Inferior parietal cortex (tissue), 1 donor: ENCODE data around the gene IFTAP.
"Not testable (repeated sequence)": the region's sequence is repeated elsewhere in the genome, so short reads cannot be mapped to it uniquely, and the experiment has no call there.

Source experiments
- DNase-seq: peaks from one replicate; pipeline ENCODE4 v3.0.0-alpha.2; 2016; ENCODE audit errors: extremely low spot score

Gene IFTAP

DNA sequence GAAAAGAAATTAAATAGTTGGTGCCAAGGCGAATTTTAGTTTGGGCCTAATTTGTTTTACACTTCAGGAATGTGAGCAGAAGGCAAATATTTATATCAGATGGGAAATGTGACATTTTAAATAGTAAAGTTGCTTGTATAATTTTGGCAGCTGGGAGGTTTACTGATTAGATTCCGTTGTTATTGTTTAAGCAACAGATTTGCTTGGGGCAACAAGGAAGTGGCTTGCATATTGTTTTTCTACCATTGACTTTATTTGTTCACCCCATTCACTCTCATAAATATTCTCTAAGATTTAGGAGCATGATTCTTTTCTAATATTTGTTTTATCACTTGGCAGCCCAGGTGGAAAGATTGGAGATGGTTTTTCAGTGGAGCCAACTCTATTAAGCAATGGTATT lies 44.3 kb downstream of the IFTAP start:
- DNase-seq: no peak

DNA sequence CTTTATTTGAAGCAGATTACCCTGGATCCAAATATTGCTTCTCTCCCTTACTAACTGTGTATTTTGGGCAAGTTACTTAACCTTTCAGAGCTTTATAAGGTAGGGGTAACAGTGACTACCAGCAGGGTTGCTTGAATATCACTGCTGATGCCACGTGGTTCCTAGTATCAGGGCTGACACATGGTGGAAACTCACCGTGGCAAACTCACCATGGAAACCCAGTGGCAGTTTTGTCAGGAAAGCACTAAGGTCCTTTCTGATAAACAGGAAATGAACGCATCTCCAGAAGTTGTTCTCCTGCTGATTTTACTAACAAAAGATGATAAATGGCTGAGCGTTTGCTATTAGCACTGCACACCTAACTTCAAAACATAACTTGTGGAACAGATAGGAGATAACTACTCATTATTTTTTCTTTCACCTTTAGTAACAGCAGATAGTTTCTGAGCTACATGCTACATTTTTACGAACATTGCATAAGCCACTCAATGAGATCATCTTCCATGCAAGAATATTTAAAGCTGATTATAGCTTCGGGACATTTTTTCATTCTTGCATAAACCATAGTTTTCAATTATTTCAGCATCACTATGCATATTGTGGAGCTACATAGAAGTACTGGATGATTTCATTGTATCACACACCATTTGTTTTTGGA lies 63.4 kb downstream of the IFTAP start:
- peak; percentile 16 for DNase-seq

DNA sequence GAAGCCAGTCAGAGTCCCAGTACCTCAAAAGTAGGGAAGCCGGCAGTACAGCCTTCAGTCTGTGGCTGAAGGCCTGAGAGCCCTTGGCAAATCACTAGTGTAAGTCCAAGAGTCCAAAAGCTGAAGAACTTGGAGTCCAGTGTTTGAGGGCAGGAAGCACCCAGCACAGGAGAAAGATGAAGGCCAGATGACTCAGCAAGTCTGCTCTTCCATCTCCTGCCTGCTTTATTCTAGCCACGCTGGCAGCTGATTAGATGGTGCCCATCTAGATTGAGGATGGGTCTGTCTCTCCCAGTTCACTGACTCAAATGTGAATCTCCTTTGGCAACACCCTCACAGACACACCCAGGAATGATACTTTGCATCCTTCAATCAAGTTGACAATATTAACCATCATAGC lies 67.1 kb downstream of the IFTAP start:
- not testable (repeated sequence) for DNase-seq

DNA sequence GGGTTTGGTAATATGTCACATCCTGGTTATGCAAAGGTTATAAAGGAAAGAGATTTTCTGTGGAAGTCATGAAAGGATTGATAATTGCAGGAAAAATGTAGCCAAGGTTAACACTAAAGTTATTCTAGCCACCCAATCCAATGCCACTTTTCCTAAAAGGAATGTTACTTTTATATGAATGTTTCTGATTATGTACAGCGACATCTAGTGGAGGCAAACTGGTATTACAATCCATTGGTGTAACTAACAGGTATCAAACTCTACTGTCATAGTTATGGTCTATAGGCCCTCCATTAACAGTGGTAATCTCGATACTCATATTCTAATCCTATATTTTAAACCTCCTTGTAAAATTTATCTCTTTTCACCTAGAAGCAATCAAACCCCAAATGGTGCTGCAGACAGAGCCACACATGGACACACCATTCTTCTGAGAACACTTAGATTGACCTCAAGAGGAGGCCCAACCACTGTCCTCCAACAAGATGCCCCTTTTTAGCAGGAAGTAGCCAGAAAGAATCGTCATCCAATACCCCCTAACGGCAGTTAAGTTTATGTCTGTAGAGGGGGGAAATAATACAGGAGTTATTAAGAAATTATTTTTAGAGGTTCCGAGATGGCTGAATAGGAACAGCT lies 78.6 kb downstream of the IFTAP start:
- peak; percentile 72 for DNase-seq

DNA sequence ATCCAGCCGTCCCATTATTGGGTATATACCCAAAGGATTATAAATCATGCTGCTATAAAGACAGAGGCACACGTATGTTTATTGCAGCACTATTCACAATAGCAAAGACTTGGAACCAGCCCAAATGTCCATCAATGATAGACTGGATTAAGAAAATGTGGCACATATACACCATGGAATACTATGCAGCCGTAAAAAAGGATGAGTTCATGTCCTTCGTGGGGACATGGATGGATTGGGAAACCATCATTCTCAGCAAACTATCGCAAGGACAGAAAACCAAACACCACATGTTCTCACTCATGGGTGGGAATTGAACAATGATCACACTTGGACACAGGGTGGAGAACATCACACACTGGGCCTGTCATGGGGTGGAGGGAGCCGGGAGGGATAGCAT lies 85.2 kb downstream of the IFTAP start:
- not testable (repeated sequence) for DNase-seq

DNA sequence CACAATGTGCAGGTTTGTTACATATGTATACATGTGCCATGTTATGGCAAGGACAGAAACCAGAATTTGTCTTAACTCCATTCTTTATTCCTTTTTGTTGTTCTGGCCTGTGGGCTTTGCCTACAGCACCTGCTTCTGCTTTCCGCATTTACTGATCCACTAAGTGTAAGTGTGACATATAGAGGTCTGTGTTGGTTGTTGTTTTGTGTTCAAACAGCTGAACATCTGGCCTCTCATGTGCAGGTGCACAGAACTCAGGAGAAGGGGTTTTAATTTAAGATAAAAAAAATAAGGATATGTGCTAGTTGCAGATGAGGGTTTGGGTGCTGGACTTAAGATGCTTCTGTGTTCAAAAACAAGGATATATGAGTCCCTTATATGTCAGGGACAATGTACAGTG lies 89.5 kb downstream of the IFTAP start:
- DNase-seq: no peak

DNA sequence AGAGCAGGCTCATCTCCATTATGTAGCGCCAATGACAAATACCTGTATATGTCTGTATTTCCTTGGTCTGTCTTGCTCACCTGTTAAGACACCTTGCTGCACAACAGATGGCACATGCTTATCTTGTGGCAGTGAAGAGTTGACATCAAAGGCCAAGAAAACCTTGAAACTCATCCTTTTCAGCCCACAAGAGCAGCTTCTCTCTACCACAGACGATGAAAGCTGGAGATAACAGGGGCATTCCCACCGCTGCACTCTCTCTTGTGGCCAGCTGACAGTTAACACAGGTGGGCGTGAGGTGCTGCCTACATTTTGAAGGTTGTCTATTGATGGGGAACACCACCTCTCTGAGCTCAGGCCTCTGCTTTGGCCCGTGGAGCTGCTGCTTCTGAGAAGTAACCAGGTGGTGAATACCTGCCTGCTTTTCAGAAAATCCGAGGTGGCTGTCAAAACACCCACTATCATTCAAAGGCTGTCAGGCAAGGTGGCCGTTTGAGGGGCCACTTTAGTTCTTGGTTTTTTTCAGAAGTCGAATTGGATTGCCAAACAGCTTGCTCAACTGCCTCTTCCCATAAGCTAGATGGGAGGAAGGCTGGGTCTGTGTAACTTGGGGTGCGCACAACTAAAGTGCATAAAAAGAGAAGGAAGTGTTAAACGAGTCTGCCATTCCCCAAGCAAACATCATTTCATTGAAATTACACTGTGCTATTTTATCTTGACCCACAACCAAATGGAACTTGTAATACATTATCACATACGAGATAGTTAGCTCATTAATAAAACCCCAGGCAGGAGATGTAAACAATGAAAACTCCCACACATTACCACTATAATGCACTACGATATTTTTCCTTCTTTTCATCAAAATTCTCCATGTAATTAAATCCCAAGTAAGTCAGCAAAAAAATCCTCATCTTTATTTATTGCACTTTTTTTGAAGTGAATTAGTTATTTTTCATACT lies 90.8 kb downstream of the IFTAP start:
- no peak for DNase-seq

DNA sequence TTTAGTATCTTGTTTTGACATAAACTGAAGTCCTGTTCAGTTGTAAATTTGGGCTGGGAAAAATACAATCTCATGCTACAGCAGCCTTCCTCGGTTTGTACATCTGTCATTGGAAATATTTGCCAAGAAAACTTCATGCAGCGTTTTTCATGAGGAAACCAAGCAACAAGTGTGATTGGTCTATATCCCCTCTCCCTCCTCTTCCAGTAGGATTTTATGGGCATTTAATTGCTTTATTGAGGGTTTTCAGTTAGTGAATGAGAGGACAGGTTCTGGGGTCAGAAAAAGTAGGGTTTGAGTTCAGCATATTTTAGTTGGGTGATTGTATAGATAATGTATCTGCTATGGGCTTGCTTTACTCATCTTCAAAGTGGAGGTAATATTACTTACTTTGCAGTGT lies 93.8 kb downstream of the IFTAP start:
- DNase-seq: no peak

DNA sequence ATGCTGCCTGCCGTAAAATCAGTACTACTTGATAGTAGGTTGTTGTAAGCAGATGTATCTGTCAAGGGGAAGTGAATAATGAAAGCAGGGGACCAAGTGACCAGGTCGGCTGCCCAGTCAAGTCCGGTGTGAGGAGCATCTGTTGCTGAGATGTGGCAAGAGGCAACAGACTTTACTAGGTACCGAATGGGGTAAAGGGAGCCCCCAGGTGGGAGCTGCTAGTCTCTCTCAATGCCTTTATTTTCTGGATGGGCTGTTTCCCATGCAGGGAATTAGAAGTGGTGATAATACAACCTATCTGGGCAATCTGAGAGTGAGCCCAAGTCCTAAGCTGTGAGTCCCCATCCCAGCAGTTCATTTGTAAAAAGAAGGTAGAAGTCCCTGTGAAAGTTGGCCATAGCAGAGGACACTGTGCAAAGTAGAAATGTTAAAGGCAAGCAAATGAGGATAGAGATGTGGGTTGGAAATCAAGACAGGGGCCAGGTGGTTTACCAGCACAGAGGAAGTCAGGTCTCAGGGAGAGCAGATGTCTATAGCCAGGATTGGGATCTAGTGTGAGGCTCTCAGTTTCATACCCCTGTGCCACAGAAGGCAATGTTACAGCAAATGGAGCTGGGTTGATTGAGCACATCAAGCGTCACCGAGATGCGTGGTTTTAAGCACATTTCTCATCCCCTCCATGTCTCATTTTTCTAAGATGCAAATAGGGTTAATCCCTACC lies 94.4 kb downstream of the IFTAP start:
- no peak for DNase-seq

DNA sequence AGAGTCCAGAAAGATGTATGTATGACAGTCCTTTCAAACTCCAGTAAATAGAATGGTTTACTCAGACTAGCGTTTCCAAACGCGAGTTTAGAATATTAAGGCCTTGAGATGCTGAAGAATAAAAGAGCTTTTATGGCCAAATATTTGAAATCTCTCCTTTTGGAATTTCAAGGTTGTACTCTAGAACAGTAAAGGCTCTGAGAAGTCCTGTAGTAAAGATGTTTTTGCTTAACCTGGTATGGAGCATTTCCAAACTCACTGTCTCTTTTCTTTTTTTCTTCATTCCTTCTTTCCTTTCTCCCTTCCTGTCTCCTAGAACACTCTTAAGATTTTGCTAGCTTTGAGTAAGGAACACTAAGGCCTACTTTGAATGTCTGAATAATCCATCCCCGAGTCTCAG lies 95.1 kb downstream of the IFTAP start:
- DNase-seq: no peak

DNA sequence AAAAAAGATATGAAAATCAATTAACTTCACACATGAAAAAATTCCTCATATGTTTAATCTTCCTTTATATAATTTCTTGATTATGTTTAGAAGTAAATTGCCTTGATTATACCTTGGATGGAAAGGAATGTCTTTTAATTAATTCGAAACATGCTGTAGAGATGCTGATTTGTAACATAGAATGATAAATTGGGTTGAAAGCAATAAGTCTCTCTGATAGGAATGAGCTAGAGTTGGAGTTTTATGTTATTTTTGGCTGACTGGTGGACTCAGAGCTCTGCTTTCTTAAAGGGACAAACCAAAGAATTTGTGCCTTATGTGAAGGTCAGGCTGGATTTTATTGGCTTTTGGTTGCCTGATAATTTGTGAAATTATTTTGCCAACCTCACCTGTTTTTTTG lies 98.4 kb downstream of the IFTAP start:
- DNase-seq: no peak

DNA sequence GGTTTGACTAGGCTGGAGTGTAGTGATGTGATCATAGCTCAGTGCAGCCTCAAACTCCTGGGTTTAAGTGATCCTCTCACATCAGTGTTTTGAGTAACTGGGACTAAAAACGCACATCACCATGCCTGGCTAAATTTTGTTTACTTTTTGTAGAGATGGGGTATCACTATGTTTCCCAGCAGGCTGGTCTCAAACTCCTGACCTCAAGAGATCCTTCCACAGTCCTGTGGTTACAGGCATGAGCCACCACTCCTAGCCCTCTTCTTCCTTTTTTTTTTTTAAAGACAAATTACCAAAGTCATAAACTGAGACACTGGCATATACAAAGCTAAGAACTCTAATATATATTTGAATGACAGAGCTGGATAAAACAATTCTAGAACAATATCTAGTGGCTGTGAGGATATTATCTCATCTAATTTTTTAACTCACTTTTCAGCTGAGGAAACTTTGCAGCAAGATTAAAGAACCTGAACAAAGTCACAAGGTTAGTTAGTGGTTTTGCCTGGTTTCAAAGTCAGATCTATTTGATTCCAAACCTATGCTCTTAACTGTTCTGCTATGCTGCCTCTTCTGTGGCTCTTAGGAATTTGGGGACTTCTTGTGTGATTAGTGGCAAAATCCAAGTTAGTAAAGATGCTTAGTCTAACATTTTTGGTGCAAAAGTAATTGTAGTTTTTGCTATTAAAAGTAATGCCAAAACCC lies 99.0 kb downstream of the IFTAP start:
- DNase-seq: no peak

DNA sequence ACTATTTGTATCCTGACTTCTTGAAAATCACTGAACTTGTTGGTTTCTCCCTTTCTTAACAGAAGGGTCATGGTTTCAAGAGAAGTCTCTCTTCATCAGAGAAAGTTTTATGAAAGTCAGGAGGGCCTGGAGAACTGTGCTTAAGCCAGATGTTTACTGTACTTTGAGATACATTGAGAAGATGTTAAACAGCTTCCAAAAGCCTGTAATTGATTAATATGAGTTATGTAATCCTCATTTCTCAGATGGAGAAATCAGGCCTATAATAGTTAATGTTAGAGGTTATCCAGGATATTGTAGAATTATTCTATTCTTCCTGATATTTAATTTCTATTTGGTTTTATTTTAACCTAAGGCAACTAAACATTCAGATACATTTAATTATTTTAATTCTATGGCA lies 100.8 kb downstream of the IFTAP start:
- no peak for DNase-seq

DNA sequence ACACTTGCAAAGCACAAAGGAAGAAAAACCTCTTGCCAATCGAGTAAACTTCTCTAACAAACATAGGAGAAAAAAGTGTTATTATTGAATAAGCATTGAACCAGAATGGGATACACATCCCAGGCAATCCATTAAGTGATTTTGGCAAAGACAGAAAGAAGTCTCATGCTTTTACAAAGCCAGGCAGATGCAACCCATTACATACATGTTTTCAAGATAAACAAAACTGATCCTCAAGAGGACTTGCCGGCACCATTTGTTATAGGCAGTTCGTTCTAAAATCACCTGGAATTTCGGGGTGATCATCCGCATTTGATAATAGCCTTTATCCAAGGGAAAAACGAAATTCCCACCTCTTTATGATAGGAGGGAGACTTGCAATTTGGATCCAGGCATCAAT lies 101.3 kb downstream of the IFTAP start:
- DNase-seq: no peak

DNA sequence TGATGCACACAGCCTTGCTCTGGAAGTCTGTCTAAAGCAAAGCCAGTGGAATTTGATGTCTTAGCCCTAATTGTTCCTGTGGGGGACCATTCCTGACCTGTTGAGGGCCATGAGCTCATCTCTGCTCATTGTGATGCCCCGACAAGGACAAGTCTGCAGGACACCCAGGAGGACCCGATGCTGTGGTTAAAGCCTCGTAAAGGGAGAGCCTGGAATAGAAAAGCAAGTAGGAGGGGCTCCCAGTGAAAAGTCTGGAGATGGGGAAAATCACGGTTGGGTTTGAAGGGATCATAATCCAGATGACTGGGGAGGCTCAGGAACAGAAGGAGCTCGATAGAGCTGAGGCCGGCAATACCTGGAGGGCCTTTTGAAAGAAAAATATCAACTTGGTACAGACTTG lies 102.2 kb downstream of the IFTAP start:
- no peak for DNase-seq

DNA sequence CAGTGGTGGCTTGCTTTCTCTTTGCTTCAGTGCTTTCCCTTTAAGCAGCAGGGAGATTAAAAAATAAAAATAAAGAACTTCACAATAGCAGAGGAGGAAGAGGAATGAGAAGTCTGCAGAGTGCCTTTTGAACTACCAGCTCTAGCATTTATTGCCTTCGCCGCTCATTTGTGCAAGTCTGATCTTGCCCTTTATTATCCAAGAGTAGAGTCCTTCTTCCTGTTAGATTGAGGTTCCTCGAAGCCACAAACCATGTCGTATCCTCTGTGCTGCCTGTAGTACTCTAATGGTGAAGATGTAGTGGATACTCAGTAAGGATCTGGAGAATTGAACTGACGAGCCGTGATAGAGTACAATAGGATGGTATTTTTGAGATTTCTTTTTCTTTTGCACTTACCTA lies 105.0 kb downstream of the IFTAP start:
- no peak for DNase-seq

DNA sequence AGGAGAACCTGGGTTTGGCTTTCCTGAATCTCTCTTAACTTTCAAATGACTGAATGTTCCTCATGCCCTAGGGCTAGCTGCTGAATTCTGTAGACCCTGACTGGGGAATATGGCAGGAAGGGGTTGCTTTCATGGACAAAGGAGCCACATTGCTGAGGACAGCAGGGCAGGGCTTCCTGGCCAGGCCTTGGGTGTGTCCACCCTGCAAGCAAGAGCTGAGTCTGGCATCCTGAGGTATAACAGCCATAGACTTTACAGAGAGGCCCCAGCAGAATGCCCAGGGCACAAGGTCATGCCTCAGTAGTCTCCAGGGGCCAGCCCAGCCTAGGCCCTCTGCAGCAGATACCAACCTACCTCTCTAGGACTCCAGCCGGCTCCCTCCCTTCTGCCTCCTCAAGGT lies 105.9 kb downstream of the IFTAP start:
- DNase-seq: no peak

DNA sequence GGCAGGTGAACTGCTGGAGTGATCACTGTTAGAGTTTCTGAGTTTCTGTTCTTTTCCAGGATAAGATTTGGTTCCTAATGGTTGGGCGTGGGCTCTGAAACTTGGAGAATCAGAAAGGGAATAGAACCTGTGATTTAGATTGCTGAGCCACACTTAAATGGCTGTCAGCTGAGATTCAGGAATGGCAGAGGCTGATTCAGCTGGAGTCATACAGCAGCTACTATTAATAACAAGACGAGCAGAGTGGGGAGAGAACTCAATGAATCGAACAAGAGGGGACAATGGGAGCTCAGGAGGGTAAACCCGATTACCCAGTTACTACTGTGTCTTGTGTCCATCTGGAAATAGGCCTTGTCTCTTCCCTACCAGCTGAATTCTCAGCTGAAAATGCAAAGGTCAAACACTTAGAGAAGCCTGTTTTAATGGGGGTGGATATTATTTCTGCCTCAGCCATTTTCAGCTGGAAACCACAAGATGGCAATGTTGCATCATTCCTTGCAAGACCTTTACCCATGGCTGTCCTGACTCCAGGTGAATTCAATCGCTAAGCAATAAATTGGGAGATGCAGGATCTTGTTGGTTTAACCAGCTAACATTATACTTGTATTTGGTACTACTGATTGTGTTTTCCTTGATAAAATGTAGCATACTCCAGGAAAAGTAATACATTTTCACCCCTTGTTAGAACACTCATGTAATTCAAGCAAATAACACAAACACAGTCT lies 108.2 kb downstream of the IFTAP start:
- peak; percentile 79 for DNase-seq

DNA sequence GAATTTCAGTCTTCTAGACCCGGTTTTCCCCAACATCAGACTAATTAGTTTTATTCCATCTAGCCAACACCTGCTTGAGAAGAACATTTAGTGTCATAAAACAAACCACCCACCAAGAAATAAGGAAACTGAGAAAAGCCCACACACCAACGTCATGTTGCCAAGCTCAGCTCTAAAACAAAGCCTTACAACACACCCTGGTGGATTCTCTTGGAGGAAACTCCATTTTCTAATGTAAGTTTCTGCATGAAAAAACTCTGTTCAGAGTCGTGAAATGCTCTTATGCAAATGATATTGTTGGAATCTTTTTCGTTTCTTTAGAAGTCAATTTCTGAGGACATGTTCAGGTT lies 108.7 kb downstream of the IFTAP start:
- no peak for DNase-seq
